ENCODE data around the gene PIGU. TPM values are rescaled to one million over a fixed set of nuclear protein-coding genes. Genes with fewer than 3 reads are reported as not detected.

Gene PIGU
- total RNA-seq, 4 donors from 2014 or later, result 5.1 to 16.4 (median 8.5) TPM

DNA sequence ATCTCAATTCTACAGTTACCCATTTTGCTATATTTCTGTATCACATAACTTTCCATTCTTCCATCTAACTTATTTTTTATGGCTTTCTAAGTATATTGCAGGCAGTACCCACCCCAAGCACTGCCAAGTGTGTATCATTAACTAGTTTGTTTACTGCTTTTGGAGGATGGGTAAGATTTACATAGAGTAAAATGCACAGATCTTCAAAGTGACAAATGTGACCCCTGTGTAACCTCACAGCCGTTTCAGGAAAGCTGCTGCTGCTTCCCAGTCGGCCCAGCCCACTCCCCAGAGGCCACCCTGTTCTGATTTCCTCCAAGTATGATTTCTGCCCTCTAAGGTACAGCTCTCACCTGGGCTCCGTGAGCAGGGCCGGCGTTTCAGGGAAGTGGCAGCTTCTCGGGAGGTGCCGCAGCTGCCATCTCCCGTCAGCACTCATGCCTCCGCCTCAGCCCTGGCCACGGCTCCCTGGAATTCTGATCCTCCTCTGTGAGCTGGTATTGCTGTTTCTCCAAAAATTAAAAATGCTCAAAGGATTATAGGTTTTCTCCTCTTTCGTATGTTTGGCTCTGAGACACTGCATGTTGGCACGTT is 133.3 kb downstream of the PIGU start:
- 69 to 83% methylated on average over 12 of the region's 12 CpGs for WGBS, 2 donors
- intact Hi-C loops (cut with DNase I; ENCODE audit: low total_unique reads), result no loop called here
- H3K4me3 ChIP-seq (ENCODE audit: low read depth, poor library complexity, severe bottlenecking), result no peak overlapping the region
- TF ChIP-seq POLR2A (IDR thresholded peaks at IDR 0.05), result no peak
- TF ChIP-seq, protein P1, sequence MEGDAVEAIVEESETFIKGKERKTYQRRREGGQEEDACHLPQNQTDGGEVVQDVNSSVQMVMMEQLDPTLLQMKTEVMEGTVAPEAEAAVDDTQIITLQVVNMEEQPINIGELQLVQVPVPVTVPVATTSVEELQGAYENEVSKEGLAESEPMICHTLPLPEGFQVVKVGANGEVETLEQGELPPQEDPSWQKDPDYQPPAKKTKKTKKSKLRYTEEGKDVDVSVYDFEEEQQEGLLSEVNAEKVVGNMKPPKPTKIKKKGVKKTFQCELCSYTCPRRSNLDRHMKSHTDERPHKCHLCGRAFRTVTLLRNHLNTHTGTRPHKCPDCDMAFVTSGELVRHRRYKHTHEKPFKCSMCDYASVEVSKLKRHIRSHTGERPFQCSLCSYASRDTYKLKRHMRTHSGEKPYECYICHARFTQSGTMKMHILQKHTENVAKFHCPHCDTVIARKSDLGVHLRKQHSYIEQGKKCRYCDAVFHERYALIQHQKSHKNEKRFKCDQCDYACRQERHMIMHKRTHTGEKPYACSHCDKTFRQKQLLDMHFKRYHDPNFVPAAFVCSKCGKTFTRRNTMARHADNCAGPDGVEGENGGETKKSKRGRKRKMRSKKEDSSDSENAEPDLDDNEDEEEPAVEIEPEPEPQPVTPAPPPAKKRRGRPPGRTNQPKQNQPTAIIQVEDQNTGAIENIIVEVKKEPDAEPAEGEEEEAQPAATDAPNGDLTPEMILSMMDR (IDR thresholded peaks at IDR 0.05), result no peak
- no peak for DNase-seq (ENCODE audit: low spot score in 2 of 2)

DNA sequence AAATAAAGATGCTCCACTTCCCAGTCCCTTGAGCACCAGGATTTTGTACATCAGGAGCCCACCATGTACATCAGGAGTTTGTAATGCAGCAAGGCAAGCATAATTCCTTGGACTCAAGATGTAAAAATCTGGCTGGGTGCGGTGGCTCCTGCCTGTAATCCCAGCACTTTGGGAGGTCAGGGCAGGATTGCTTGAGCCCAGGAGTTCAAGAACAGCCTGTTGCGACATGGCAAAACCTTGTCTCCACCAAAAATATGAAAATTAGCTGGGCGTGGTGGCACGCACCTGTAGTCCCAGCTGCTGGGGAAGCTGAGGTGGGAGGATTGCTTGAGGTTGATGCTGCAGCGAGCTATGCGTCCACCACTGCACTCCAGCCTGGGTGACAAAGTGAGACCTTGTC is 134.5 kb downstream of the PIGU start:
- TF ChIP-seq, protein P1 (IDR thresholded peaks at IDR 0.05), result no peak
- TF ChIP-seq POLR2A (IDR thresholded peaks at IDR 0.05), result no peak
- no peak overlapping the region for H3K4me3 ChIP-seq (ENCODE audit: low read depth, poor library complexity, severe bottlenecking)
- WGBS, 2 donors, result 87 to 92% methylated on average over 6 of the region's 6 CpGs
- intact Hi-C loops (cut with DNase I; ENCODE audit: low total_unique reads), result no loop called here
- DNase-seq (ENCODE audit: low spot score in 2 of 2), result no peak

DNA sequence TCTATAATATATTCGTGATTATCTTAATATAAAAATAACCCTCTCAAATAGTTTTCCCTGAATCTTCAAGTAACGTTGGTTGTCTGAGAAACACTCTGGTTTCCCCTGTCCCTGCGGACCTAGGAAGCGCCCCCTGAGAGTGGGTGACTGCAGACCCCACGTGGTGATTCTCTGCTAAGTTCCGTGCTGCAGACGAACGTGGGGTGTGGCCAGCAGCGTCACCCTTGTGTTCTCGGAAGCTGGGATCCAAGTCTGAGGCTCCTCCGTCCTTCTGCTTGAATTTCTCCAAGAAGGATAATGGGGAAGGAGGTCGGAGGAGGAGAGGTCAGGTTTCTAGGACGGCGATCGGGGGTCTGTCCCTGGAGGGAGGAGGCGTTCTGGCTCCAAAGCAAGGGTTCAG is 135.0 kb downstream of the PIGU start:
- intact Hi-C loops (cut with DNase I; ENCODE audit: low total_unique reads), result no loop called here
- WGBS, 2 donors, result 83 to 85% methylated on average over 16 of the region's 16 CpGs
- no peak overlapping the region for H3K4me3 ChIP-seq (ENCODE audit: low read depth, poor library complexity, severe bottlenecking)
- TF ChIP-seq, protein P1 (IDR thresholded peaks at IDR 0.05), result no peak
- no peak for TF ChIP-seq POLR2A (IDR thresholded peaks at IDR 0.05)
- DNase-seq (ENCODE audit: low spot score in 2 of 2), result no peak

DNA sequence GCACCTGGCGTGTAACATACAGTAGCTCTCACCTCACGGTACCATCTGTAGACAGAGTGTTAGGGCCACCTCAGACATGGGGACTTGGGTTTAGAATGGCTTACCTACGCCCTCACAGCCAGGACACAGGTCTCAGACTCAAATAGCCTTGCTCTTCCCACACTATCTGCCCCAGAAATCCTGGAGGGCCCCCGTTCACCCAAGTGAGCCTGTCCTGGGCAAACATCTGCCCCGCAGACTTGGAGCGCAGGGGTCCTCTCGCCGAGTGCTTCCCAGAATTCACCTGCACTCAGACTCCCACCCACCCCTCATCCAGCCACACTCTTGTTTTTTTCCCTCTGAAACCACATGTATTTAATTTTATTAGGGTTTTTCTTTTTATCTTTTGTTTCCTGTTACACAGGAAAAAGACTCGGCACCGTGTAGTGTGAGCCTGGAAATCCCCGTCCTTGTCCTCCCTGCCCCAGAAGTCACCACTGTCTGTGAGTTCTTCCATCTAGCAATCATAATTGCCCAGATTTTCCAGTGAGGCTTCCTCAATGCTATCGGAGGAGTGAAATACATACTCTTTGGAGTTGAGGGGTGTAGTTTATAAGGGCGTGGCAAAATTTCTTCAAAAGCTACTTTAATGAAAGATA is 135.5 kb downstream of the PIGU start:
- 78 to 83% methylated on average over 13 of the region's 13 CpGs for WGBS, 2 donors
- H3K4me3 ChIP-seq (ENCODE audit: low read depth, poor library complexity, severe bottlenecking), result no peak overlapping the region
- TF ChIP-seq, protein P1 (IDR thresholded peaks at IDR 0.05), result no peak
- TF ChIP-seq POLR2A (IDR thresholded peaks at IDR 0.05), result no peak
- no peak for DNase-seq (ENCODE audit: low spot score in 2 of 2)
- intact Hi-C loops (cut with DNase I; ENCODE audit: low total_unique reads), result no loop called here

DNA sequence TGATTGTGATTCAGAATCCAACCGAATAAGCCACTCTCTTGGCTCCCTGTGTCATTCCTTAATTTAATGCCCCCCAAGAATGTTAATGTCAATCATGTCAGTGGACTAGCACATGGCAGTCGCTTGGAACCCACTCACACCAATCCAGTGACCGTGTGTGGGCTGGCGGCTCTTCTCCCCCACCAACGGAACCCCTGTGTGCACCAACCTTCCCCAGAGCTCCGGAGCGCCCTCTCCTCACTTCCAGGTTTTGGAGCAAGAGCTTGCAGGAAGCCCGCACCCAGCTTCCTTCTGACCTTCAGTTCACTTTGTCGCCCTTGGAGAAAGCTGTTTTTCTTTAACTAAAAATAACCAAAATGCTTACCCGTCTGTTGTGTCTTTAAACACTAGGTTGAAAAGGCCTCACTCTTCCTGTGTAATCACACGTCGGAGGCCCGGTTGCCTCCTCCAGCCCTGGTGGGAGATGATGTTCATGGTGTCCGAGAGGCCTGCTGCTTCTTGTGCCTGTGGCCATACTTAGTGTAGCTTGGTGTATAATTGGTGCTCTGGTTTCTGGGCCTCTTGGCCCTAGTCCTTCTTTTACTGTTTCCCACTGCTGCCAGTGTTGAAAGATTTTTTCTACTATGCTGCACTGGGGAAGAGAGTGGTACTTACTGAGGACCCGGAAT is 136.2 kb downstream of the PIGU start:
- intact Hi-C loops (cut with DNase I; ENCODE audit: low total_unique reads), result no loop called here
- no peak for DNase-seq (ENCODE audit: low spot score in 2 of 2)
- 88 to 93% methylated on average over 15 of the region's 15 CpGs for WGBS, 2 donors
- H3K4me3 ChIP-seq (ENCODE audit: low read depth, poor library complexity, severe bottlenecking), result no peak overlapping the region
- TF ChIP-seq, protein P1 (IDR thresholded peaks at IDR 0.05), result no peak
- TF ChIP-seq POLR2A (IDR thresholded peaks at IDR 0.05), result no peak

Data from lower leg skin (tissue), 4 donors.